Activated T-cell treated with anti-CD3 and anti-CD28 coated beads, Interleukin-2, amount 50 U/mL, for 48 hours (primary cell): ENCODE data around the gene TTLL5.

ENCODE experiments used
- DNase-seq, 2 experiments: peaks; one replicate each; pipeline ENCODE4 v3.0.0-alpha.2; 2020

Gene TTLL5

GRCh38 chr14:75702616-75703261, 41.7 kb downstream of the TTLL5 start:
- no peak for DNase-seq

GRCh38 chr14:75703467-75703866, 42.4 kb downstream of the TTLL5 start:
- no peak for DNase-seq

- DNase-seq = no peak
These were observed 44.0 kb downstream of the TTLL5 start for GRCh38 chr14:75705014-75705413.

- peak; percentile 62 to 70 for DNase-seq
These were observed 48.3 kb downstream of the TTLL5 start for GRCh38 chr14:75709207-75709812.

- DNase-seq = no peak
These were observed 50.2 kb downstream of the TTLL5 start for GRCh38 chr14:75711105-75711795.

- DNase-seq = no peak
These were observed 50.8 kb downstream of the TTLL5 start for GRCh38 chr14:75711796-75712211.

- no peak for DNase-seq
These were observed 53.9 kb downstream of the TTLL5 start for GRCh38 chr14:75714991-75715390.

- DNase-seq = no peak
These were observed 55.1 kb downstream of the TTLL5 start for GRCh38 chr14:75715926-75716780.

- DNase-seq = no peak
These were observed 56.7 kb downstream of the TTLL5 start for GRCh38 chr14:75717729-75718128.

- no peak for DNase-seq
These were observed 57.2 kb downstream of the TTLL5 start for GRCh38 chr14:75718199-75718598.

- DNase-seq = no peak
These were observed 59.1 kb downstream of the TTLL5 start for GRCh38 chr14:75720116-75720515.

- no peak for DNase-seq
These were observed 59.9 kb downstream of the TTLL5 start for GRCh38 chr14:75720842-75721498.

- DNase-seq = no peak
These were observed 62.7 kb downstream of the TTLL5 start for GRCh38 chr14:75723716-75724115.

GRCh38 chr14:75724414-75725204, 63.6 kb downstream of the TTLL5 start:
- DNase-seq = no peak

- DNase-seq = no peak
These were observed 64.4 kb downstream of the TTLL5 start for GRCh38 chr14:75725481-75725880.

GRCh38 chr14:75726321-75726720, 65.3 kb downstream of the TTLL5 start:
- DNase-seq = no peak

- DNase-seq = no peak
These were observed 66.1 kb downstream of the TTLL5 start for GRCh38 chr14:75727124-75727523.

GRCh38 chr14:75732888-75733287, 71.8 kb downstream of the TTLL5 start:
- no peak for DNase-seq

- DNase-seq = no peak
These were observed 73.8 kb downstream of the TTLL5 start for GRCh38 chr14:75734854-75735253.

- no peak for DNase-seq
These were observed 75.9 kb downstream of the TTLL5 start for GRCh38 chr14:75736845-75737485.

- DNase-seq = no peak
These were observed 77.1 kb downstream of the TTLL5 start for GRCh38 chr14:75738192-75738591.
